Trophoblast cell (in vitro differentiated cells and primary cell): ENCODE measurements around the gene ENTPD5.

ENCODE experiments used
- DNase-seq, 2 donors: peaks; one replicate each; pipeline ENCODE4 v3.0.0-alpha.2; 2016
- H2AFZ ChIP-seq: 2 replicates; pipeline ENCODE4 v1.6.1; 2013; ENCODE audit warnings: low read length, moderate library complexity, mild to moderate bottlenecking; ENCODE audit not compliant: insufficient read depth, poor library complexity
- H2AK5ac ChIP-seq: 2 replicates; pipeline ENCODE4 v1.6.1; 2013; ENCODE audit warnings: mild to moderate bottlenecking, low read length
- H2BK120ac ChIP-seq: 2 replicates; pipeline ENCODE4 v1.6.1; 2013; ENCODE audit warnings: low read length, mild to moderate bottlenecking, moderate library complexity; ENCODE audit not compliant: insufficient read depth, poor library complexity
- H2BK12ac ChIP-seq: 2 replicates; pipeline ENCODE4 v1.6.1; 2013; ENCODE audit warnings: mild to moderate bottlenecking, low read length, moderate library complexity
- H2BK5ac ChIP-seq: 2 replicates; pipeline ENCODE4 v1.6.1; 2013; ENCODE audit warnings: low read length, low read depth, moderate library complexity, mild to moderate bottlenecking; ENCODE audit not compliant: poor library complexity
- H3K14ac ChIP-seq: 2 replicates; pipeline ENCODE4 v1.6.1; 2013; ENCODE audit warnings: mild to moderate bottlenecking, low read length
- H3K18ac ChIP-seq: 2 replicates; pipeline ENCODE4 v1.6.1; 2013; ENCODE audit warnings: mild to moderate bottlenecking, low read length
- H3K23ac ChIP-seq: 2 replicates; pipeline ENCODE4 v1.6.1; 2013; ENCODE audit warnings: low read length
- H3K27ac ChIP-seq: 2 replicates; pipeline ENCODE4 v1.5.1; 2013; ENCODE audit warnings: low read depth, mild to moderate bottlenecking, inconsistent platforms, low read length, moderate library complexity
- H3K27me3 ChIP-seq: 2 replicates; pipeline ENCODE4 v1.6.1; 2013; ENCODE audit warnings: inconsistent platforms, mild to moderate bottlenecking, low read length, moderate library complexity; ENCODE audit not compliant: insufficient read depth
- H3K36me3 ChIP-seq, 2 experiments: 1 replicate in 1 of 2; 2 replicates in 1 of 2; pipeline ENCODE4 v1.6.1; 2013; ENCODE audit warnings: low read length in 2 of 2, mild to moderate bottlenecking in 2 of 2, moderate library complexity in 1 of 2; ENCODE audit not compliant: insufficient read depth in 2 of 2, control insufficient read depth in 1 of 2
- H3K4ac ChIP-seq: 2 replicates; pipeline ENCODE4 v1.6.1; 2013; ENCODE audit warnings: low read depth, mild to moderate bottlenecking, low read length, moderate library complexity
- H3K4me1 ChIP-seq, 2 experiments: 1 replicate in 1 of 2; 2 replicates in 1 of 2; pipeline ENCODE4 v1.6.1; 2013; ENCODE audit warnings: low read length in 2 of 2, mild to moderate bottlenecking in 2 of 2, moderate library complexity in 1 of 2; ENCODE audit not compliant: insufficient read depth in 2 of 2, control insufficient read depth in 1 of 2
- H3K4me2 ChIP-seq: 2 replicates; pipeline ENCODE4 v1.6.1; 2013; ENCODE audit warnings: inconsistent platforms, mild to moderate bottlenecking, low read length, moderate library complexity
- H3K4me3 ChIP-seq: 2 replicates; pipeline ENCODE4 v1.5.1; 2013; ENCODE audit warnings: mild to moderate bottlenecking, low read depth, low read length, inconsistent platforms
- H3K79me1 ChIP-seq: one replicate; pipeline ENCODE4 v1.6.1; 2013; ENCODE audit warnings: low read length
- H3K79me2 ChIP-seq: 2 replicates; pipeline ENCODE4 v1.6.1; 2013; ENCODE audit warnings: low read length, mild to moderate bottlenecking; ENCODE audit not compliant: control insufficient read depth, insufficient read depth, poor library complexity
- H3K9ac ChIP-seq: 2 replicates; pipeline ENCODE4 v1.6.1; 2013; ENCODE audit warnings: mild to moderate bottlenecking, low read length
- H3K9me3 ChIP-seq: 2 replicates; pipeline ENCODE4 v1.6.1; 2013; ENCODE audit warnings: low read depth, mild to moderate bottlenecking, control low read depth, inconsistent platforms, low read length; ENCODE audit not compliant: insufficient read depth
- H4K12ac ChIP-seq: 2 replicates; pipeline ENCODE4 v1.6.1; 2013; ENCODE audit warnings: low read depth, mild to moderate bottlenecking, low read length, moderate library complexity
- H4K8ac ChIP-seq: 2 replicates; pipeline ENCODE4 v1.6.1; 2013; ENCODE audit warnings: low read depth, mild to moderate bottlenecking, low read length, moderate library complexity
- H4K91ac ChIP-seq: one replicate; pipeline ENCODE4 v1.6.1; 2013; ENCODE audit warnings: low read depth, mild to moderate bottlenecking, low read length, moderate library complexity
- WGBS: extraction: QIAGEN DNeasy Blood & Tissue Kit; methylation state at CpG from one replicate; pipeline ENCODE4 v1.1.7; 2013; ENCODE audit warnings: missing lambda C conversion rate; ENCODE audit not compliant: insufficient read length, insufficient coverage; ENCODE audit errors: extremely low coverage; 5-methylcytosine and 5-hydroxymethylcytosine counted together

Gene ENTPD5

DNA sequence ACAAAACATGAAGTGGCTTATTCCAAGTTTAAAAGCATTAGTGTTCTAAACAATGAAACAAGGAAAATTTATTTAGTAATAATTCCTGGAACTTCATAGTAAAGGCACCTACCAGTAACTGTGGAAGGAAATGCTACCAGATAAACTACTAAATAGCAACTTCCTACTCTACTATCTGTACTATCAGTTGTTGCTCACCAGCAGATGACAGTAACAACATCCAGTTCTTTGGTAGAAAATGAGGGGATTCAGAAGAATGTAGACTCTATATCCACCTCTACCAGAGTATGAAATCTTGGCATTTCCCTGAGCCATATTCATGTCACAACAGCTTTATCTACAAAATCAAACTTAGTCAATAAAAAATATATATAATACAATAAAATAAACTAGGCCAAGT lies 3.1 kb downstream of the ENTPD5 start:
- Histone ChIP-seq H3K4ac (no peak overlapping the region), H3K79me2 (peaks cover 5% of the 10 kb centered on the region), H2AK5ac (no peak overlapping the region), H4K91ac (no peak overlapping the region), H2BK5ac (no peak overlapping the region), H3K36me3 (peaks cover 0 to 3% of the 10 kb centered on the region in 2 experiments), H3K23ac (no peak overlapping the region), H2BK120ac (no peak overlapping the region), H4K12ac (no peak overlapping the region), H3K79me1 (peaks cover 5% of the 10 kb centered on the region), H3K18ac (no peak overlapping the region), H3K27me3 (no peaks in the 10 kb centered on the region), H3K14ac (no peak overlapping the region), H3K4me3 (no peak overlapping the region), H3K4me1 (peaks cover 2% of the 10 kb centered on the region in 2 experiments), H4K8ac (no peak overlapping the region), H3K9me3 (no peaks in the 10 kb centered on the region), H2AFZ (no peak overlapping the region), H3K27ac (no peak overlapping the region), H3K9ac (no peak overlapping the region), H3K4me2 (no peak overlapping the region), H2BK12ac (no peak overlapping the region)
- DNase-seq: no peak

- no peak overlapping the region for H3K9ac ChIP-seq
- no peak overlapping the region for H4K8ac ChIP-seq
- no peak overlapping the region for H3K18ac ChIP-seq
- peaks cover 5% of the 10 kb centered on the region for H3K79me1 ChIP-seq
- H2AFZ ChIP-seq: no peak overlapping the region
- H3K14ac ChIP-seq: no peak overlapping the region
- H3K4me1 ChIP-seq: peaks cover 2% of the 10 kb centered on the region in 2 experiments
- no peak overlapping the region for H2BK5ac ChIP-seq
- H3K4ac ChIP-seq: no peak overlapping the region
- no peak overlapping the region for H2AK5ac ChIP-seq
- peaks cover 0 to 3% of the 10 kb centered on the region in 2 experiments for H3K36me3 ChIP-seq
- no peak overlapping the region for H4K91ac ChIP-seq
- no peak overlapping the region for H3K4me2 ChIP-seq
- WGBS: no CpG with 5 or more reads among the region's 3 CpGs
- no peak overlapping the region for H2BK12ac ChIP-seq
- no peak for DNase-seq
- H4K12ac ChIP-seq: no peak overlapping the region
- H3K4me3 ChIP-seq: no peak overlapping the region
- no peak overlapping the region for H3K23ac ChIP-seq
- peaks cover 5% of the 10 kb centered on the region for H3K79me2 ChIP-seq
- no peaks in the 10 kb centered on the region for H3K27me3 ChIP-seq
- H2BK120ac ChIP-seq: no peak overlapping the region
- H3K27ac ChIP-seq: no peak overlapping the region
- no peaks in the 10 kb centered on the region for H3K9me3 ChIP-seq
These were observed 3.9 kb downstream of the ENTPD5 start for GRCh38 chr14:74015176-74015575.

DNA sequence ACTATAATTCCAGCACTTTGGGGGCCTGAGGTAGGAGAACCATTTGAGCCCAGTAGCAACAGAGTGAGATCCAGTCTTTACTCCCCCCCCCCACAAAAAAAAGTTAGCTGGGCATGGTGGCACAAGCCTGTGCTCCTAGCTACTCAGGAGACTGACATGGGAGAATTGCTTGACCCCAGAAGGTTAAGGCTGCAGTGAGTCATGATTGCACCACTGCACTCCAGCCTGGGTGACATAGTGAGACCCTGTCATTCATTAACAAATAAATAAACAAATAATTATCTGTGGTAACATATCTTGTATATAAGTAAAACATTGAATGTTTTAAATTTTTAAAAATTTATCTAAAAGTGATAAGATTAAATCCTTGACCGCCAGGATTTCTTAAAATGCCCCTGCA lies 4.8 kb downstream of the ENTPD5 start:
- peaks cover 0 to 2% of the 10 kb centered on the region in 2 experiments for H3K4me1 ChIP-seq
- no peak overlapping the region for H3K23ac ChIP-seq
- no peak overlapping the region for H2AK5ac ChIP-seq
- peaks cover 2 to 5% of the 10 kb centered on the region in 2 experiments for H3K36me3 ChIP-seq
- no peaks in the 10 kb centered on the region for H3K9me3 ChIP-seq
- no peak for DNase-seq
- no peak overlapping the region for H2BK5ac ChIP-seq
- H3K4me3 ChIP-seq: no peak overlapping the region
- no peaks in the 10 kb centered on the region for H3K27me3 ChIP-seq
- WGBS: no CpG with 5 or more reads among the region's 1 CpG
- no peak overlapping the region for H3K4ac ChIP-seq
- H3K79me1 ChIP-seq: peaks cover 5% of the 10 kb centered on the region
- H3K14ac ChIP-seq: no peak overlapping the region
- no peak overlapping the region for H2BK12ac ChIP-seq
- no peak overlapping the region for H4K12ac ChIP-seq
- no peak overlapping the region for H2BK120ac ChIP-seq
- H3K79me2 ChIP-seq: peaks cover 5% of the 10 kb centered on the region
- H2AFZ ChIP-seq: no peak overlapping the region
- no peak overlapping the region for H4K8ac ChIP-seq
- H3K9ac ChIP-seq: no peak overlapping the region
- H3K27ac ChIP-seq: no peak overlapping the region
- H3K18ac ChIP-seq: no peak overlapping the region
- H3K4me2 ChIP-seq: no peak overlapping the region
- H4K91ac ChIP-seq: no peak overlapping the region

- H2BK120ac ChIP-seq: no peak overlapping the region
- no peak overlapping the region for H2AFZ ChIP-seq
- no peak for DNase-seq
- H4K91ac ChIP-seq: no peak overlapping the region
- no peak overlapping the region for H3K18ac ChIP-seq
- no peak overlapping the region for H2AK5ac ChIP-seq
- no peak overlapping the region for H3K27ac ChIP-seq
- no peak overlapping the region for H3K4me3 ChIP-seq
- H4K12ac ChIP-seq: no peak overlapping the region
- no peak overlapping the region for H3K4me2 ChIP-seq
- H4K8ac ChIP-seq: no peak overlapping the region
- H3K9me3 ChIP-seq: no peaks in the 10 kb centered on the region
- no peaks in the 10 kb centered on the region for H3K79me1 ChIP-seq
- no peaks in the 10 kb centered on the region for H3K4me1 ChIP-seq
- no peaks in the 10 kb centered on the region for H3K79me2 ChIP-seq
- no peaks in the 10 kb centered on the region for H3K27me3 ChIP-seq
- H2BK12ac ChIP-seq: no peak overlapping the region
- peaks cover 4 to 10% of the 10 kb centered on the region in 2 experiments for H3K36me3 ChIP-seq
- no peak overlapping the region for H3K14ac ChIP-seq
- H3K23ac ChIP-seq: no peak overlapping the region
- H3K4ac ChIP-seq: no peak overlapping the region
- no CpG with 5 or more reads among the region's 2 CpGs for WGBS
- H2BK5ac ChIP-seq: no peak overlapping the region
- no peak overlapping the region for H3K9ac ChIP-seq
These were observed 10.1 kb downstream of the ENTPD5 start for GRCh38 chr14:74008843-74009499.
